SIG-M5 treated with dmso at 0.1 percent for 504 hours (cell line): ENCODE results near the gene AKAP13.
A peak's percentile ranks its signal among the peaks of the same experiment; 100 is the strongest.
"Not testable (repeated sequence)": the region's sequence is repeated elsewhere in the genome, so short reads cannot be mapped to it uniquely, and the experiment has no call there.

Source experiments
- DNase-seq: peaks from one replicate; lab custom pipeline; 2025; ENCODE audit not compliant: unreplicated experiment; lab: John Stamatoyannopoulos, UW

The AKAP13 gene

DNA sequence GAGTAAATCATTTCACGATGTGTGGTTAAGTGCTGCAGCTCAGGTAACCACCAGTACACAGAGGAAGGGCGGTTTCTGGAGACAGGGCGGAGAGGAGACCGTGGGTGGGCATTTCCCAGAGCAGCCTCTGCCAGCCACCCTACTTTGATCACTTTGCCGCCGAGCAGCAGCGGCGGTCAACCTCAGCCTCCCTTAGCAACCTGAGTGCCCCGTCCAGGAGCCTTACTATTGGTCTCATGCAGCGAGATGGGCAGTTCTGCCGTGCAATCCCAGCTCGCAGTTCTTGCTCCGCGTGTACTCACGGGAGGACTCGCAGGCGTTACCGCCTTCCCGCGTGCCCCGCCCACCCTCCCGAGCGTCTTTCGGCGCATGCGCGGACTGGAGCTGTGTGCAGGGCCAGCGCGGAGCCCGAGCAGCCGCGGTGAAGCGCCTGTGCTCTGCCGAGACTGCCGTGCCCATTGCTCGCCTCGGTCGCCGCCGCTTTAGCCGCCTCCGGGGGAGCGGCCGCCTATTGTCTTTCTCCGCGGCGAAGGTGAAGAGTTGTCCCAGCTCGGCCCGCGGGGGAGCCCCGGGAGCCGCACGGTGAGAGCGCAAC is at the start of gene AKAP13:
AKAP13 (plus strand) TSS at position 387 of the 595 bp plus-strand sequence. CDS start 105,118 bp downstream, outside the sequence.
- DNase-seq: peak; percentile 96

DNA sequence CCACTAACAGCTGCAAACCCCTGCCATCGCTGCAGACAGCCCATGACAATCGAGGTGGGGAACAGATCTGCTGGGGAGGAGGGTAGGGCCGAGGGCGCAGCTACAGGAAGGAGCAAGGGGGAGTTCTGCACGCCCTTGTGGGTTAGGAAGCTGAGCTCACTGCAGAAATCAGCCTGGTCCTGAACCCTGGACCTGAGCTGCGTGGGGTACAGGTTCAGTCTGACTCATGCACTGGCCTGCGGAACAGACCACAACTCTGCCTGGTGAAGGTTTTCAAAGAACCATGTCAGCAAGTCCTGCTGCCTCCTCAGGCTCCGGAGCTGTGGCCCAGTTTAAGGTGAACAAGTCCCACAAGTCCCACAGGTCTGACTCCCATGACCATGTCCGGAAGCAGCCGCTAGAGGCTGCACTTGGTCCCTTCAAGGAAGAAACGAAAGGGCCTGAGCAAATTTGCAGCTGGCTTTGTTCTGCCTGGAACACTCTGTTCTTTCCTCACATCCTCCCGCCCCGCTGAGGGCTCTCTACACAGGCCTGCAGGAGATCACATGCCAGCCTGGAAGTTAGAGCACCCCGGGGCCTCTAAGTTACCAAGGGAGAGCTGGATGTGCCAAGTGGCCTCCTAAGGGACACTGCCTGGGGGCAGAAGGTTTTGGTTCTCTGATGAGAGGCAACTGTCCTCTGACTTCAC is 49.4 kb upstream of the AKAP13 start:
- peak; percentile 84 for DNase-seq

DNA sequence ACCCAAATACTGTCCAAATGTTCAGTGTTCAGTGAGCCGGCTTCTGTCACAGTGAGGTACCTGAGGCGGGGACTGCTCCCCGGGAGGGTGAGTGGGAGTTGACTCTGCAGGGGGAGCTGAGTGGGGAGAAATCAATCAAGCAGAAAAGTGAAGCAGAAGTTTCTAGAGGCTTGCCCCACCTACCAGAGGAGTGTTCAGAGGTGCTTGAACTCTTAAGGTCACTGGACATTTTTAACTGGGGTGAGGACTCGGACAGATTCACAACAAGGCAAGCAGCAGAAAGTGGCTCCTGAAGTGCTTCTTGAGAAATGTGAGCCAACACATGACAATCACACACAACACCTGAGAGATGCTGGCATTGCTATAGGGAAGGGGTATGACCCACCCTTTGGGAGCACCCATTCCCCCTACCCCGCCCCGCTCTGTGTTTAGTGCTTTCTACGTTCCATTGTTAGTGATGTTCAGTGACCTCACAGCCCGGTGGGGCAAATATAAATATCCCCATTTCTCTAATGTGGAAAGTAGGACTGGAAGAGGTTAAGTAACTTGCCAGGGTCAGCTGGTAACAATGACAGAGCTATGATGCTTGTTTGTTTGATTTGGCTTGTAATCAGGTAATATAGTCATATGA is 48.6 kb upstream of the AKAP13 start:
- DNase-seq: no peak

DNA sequence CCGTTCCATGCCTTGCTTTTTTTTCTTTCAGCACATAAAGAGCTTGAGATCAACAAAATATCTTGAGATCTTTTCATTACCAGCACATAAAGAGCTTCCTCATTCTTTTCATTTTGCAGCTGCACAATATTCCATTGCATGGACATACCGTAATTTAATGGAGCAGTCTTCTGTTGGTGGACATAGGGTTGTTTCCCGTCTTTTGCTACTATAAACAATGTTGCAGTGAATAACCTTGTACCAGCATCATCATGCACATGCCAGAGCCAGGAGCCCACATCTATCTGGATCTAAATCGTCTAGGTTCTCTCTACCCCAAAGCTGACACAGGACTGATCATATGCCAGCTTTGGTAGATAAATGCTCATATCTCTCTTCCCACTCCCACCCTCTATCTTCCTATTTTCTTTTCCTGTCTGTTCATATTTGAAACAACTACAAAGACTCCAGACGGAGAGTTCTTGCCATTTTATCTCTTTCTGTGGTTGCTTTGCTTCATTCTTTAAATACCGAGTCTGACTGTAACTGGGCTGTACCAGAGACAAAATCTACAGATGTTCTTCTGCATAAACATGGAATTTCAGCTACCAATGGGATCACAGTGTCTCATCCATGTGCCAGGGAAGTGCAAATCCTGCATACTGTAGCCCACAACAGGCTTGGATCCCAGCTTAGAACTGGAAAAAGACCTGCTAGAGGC is 47.1 kb upstream of the AKAP13 start:
- no peak for DNase-seq

DNA sequence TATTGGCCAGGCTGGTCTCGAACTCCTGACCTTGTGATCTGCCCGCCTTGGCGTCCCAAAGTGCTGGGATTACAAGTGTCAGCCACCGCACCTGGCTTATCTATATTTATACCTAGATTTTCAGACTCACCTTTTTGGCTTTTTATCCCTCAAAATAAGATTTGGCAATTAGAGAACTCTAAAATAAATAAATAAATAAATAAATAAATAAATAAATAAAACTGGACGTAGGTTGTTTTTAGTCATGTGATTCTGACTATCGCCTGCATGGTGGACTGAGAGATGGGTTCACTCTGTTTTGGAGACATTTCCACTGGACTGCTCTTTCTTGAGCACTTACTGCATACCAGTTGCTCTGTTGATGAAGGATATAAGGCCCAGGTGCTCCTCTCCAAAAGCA is 46.2 kb upstream of the AKAP13 start:
- no peak for DNase-seq

GRCh38 chr15:85335193-85335942 is 45.0 kb upstream of the AKAP13 start:
- no peak for DNase-seq

DNA sequence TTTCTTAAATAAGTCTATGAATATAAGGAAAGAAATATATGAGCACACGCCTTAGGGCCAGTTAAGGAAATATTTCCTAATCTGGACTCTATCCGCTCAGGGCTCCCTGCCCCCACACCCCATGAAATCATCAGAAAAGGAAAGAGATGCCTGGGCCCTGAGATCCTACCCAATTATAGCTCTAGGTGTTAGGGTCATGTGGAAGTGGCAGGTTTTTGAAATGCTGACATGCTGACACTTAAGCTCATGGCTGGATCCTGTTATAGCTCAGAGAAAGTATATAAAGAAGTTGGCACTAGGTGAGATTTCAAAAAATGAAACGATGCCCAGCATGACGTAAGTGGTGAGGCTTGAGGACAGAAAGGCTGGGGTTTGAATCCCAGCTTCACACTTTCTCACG is 43.5 kb upstream of the AKAP13 start:
- no peak for DNase-seq

DNA sequence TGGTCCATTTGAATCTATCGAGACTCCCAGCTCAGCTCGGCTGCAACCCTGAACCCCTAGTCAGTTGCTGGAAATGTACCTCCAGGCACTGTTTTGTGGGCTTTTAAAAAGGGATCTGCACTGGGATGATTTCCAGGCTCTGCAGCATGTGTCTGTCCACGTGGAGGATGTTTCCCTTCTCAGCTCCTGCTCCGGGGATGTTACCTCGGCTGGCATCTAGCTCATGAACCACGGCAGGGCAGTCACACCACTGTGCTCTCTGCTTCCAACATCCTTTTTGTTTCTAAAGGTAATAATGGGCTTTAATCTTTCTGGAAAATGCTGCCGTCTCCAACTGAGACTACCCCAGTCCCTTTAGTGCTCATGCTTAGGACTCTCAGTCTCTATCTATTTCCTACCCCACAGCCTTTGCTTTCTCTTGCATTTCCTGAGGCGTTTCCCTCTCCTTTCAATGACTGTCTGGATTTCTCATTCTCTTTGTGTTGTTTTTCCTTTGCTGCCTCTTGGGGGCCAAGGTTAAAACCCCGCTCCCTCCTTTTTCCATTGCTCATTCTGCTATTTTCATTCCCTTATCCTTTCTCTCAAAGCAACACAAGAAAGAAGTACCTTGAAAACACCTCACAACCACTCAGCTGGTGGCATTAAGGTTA is 42.9 kb upstream of the AKAP13 start:
- no peak for DNase-seq

GRCh38 chr15:85340321-85340665 is 40.1 kb upstream of the AKAP13 start:
- no peak for DNase-seq

DNA sequence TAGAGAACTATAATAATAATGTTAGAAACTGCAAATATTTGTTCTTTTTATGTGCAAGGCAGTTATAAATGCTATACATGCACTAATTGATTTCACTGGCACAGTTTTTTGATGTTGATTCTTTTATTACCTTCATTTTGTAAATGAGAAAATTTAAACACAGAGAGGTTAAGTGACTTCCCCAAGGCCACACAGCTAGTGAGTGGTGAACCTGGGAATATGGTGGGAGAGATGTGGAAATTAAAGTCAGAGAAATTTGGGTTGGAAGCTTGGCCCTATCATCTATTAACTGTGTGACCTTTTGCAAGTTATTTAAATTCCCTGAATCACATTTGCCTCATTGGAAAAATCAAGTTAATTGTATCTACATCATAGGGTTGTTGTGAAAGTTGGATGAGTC is 39.6 kb upstream of the AKAP13 start:
- DNase-seq: no peak

- DNase-seq: not testable (repeated sequence)
Observed at GRCh38 chr15:85342163-85342562, 38.2 kb upstream of the AKAP13 start.

GRCh38 chr15:85343443-85343842 is 37.0 kb upstream of the AKAP13 start:
- peak; percentile 6 for DNase-seq

DNA sequence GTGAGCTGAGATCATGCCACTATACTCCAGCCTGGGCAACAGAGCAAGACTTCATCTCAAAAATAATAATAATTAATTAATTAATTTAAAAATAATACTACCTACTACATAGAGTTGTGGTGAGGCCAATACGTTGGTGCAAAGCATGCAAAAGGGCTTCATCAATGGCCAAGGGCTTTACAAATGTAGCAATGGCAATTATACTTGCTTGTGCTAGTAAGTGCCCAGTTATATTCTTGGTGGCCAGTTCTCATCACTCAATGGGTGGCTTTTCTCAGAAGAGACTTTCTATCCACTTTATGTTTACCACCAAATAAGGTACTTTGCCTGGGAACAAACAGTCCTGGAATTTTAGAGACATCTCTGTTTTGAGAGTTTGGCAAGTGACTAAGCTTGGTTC is 36.2 kb upstream of the AKAP13 start:
- not testable (repeated sequence) for DNase-seq

GRCh38 chr15:85344653-85345114 is 35.7 kb upstream of the AKAP13 start:
- not testable (repeated sequence) for DNase-seq

DNA sequence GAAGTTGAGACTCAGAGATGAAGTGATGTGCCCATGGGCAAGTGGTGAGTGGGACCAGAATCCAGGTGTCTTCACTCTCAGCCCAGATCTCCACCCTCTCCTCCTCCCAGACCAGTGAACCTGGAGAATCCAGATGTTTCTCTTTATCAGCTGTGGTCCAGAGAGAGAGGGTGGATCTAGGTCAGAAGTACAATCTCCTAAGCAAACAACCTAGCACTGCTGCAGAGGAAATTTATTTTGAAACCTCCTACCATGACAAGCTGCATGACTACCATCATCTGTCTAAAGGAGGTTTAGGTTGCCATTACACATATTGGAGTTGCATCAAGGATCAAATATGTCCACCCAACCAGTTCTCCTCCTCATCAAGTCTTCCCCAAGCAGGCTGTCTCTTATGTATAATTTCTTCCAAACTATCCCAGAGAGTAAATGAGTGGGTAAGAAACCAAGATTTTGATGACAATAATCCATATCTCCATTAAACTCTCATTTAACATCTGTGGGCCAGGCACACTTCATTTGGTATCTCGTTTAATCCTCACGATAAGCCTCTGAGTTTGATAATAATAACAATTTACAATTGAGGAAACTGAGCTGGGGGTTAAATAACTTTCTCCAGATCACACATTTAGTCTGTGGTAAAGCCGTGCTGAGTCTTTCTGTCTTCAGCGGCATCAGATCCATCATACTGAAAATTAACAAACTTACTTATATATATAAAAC is 35.0 kb upstream of the AKAP13 start:
- not testable (repeated sequence) for DNase-seq

- not testable (repeated sequence) for DNase-seq
Observed at GRCh38 chr15:85346462-85347084, 33.8 kb upstream of the AKAP13 start.

DNA sequence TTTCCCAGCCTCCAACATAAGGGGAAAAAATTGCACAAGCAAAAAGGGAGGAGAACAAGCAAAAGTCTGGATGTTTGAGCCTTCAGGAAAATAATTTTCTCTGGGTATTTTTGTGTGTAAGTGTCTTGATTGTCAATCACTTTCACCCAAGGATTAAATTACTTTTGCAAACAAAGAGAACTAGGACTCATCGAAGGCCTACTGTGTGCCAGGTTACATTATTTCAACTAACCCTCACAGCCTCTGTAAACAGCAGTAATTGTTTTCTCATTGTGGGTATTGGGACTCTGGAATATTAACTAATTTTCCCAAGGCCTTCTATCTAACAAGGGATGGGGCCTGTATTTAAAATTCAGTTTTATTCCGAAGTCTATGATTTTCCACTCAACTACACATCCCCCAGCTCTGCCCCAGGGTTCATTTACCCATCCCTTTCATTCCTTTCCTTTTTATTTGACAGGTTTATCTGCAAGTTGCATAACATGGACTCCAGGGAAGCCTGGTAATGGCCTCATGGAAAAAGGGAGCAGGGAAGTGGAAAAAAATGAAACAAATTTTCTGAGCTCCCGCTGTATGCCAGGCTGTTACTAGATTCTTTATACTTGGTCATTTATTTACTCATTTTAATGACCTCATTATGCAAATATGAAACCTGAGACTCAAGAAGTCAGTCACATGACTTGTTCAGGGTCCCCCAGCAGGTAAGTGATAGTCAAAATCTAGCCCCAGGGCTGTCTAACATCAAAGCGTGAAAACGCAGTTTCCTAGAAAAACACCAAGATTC is 32.9 kb upstream of the AKAP13 start:
- DNase-seq: not testable (repeated sequence)

- DNase-seq: not testable (repeated sequence)
Observed at GRCh38 chr15:85348048-85348766, 32.2 kb upstream of the AKAP13 start.
